ENCODE results near the gene GAGE13. TPM values are rescaled to one million over a fixed set of nuclear protein-coding genes. Genes with fewer than 3 reads are reported as not detected.
"Not testable (repeated sequence)": the region's sequence is repeated elsewhere in the genome, so short reads cannot be mapped to it uniquely, and the experiment has no call there.

GAGE13 gene
- total and polyA plus RNA-seq, 4 donors = not detected

GRCh38 chrX:49323735-49324134 lies 7.6 kb upstream of the GAGE13 start:
- not testable (repeated sequence) for H3K4me1 ChIP-seq (ENCODE audit: control insufficient read depth in 4 of 4, insufficient read depth in 4 of 4, low read length in 3 of 4); H3K9ac ChIP-seq (ENCODE audit: low read depth in 1 of 2, low read length in 2 of 2); DNase-seq (ENCODE audit: low spot score); H3K27ac ChIP-seq (ENCODE audit: low read depth in 1 of 2, low read length in 2 of 2); H3K36me3 ChIP-seq (ENCODE audit: control insufficient read depth in 4 of 4, insufficient read depth in 3 of 4, low read depth in 1 of 4, low read length in 3 of 4); H3K27me3 ChIP-seq (ENCODE audit: control insufficient read depth in 4 of 4, insufficient read depth in 4 of 4, low read length in 3 of 4); H3K4me3 ChIP-seq (ENCODE audit: low read depth in 1 of 3, low read length in 3 of 3); H3K9me3 ChIP-seq (ENCODE audit: control insufficient read depth in 4 of 4, low read length in 3 of 4)
- WGBS = 75% methylated on average over 3 of the region's 7 CpGs

- H3K4me3 ChIP-seq (ENCODE audit: low read depth in 1 of 3, low read length in 3 of 3); H3K27ac ChIP-seq (ENCODE audit: low read depth in 1 of 2, low read length in 2 of 2); H3K4me1 ChIP-seq (ENCODE audit: control insufficient read depth in 4 of 4, insufficient read depth in 4 of 4, low read length in 3 of 4); H3K9ac ChIP-seq (ENCODE audit: low read depth in 1 of 2, low read length in 2 of 2); H3K27me3 ChIP-seq (ENCODE audit: control insufficient read depth in 4 of 4, insufficient read depth in 4 of 4, low read length in 3 of 4); H3K9me3 ChIP-seq (ENCODE audit: control insufficient read depth in 4 of 4, low read length in 3 of 4); H3K36me3 ChIP-seq (ENCODE audit: control insufficient read depth in 4 of 4, insufficient read depth in 3 of 4, low read depth in 1 of 4, low read length in 3 of 4); DNase-seq (ENCODE audit: low spot score): not testable (repeated sequence)
- WGBS = 80% methylated on average over 3 of the region's 11 CpGs
Measured at GRCh38 chrX:49330421-49330820, 961 bp upstream of the GAGE13 start.

- H3K27ac ChIP-seq (ENCODE audit: low read depth in 1 of 2, low read length in 2 of 2); H3K9me3 ChIP-seq (ENCODE audit: control insufficient read depth in 4 of 4, low read length in 3 of 4); DNase-seq (ENCODE audit: low spot score); H3K4me3 ChIP-seq (ENCODE audit: low read depth in 1 of 3, low read length in 3 of 3); H3K4me1 ChIP-seq (ENCODE audit: control insufficient read depth in 4 of 4, insufficient read depth in 4 of 4, low read length in 3 of 4); H3K36me3 ChIP-seq (ENCODE audit: control insufficient read depth in 4 of 4, insufficient read depth in 3 of 4, low read depth in 1 of 4, low read length in 3 of 4); H3K9ac ChIP-seq (ENCODE audit: low read depth in 1 of 2, low read length in 2 of 2); H3K27me3 ChIP-seq (ENCODE audit: control insufficient read depth in 4 of 4, insufficient read depth in 4 of 4, low read length in 3 of 4): not testable (repeated sequence)
- WGBS = no CpG with 5 or more reads among the region's 26 CpGs
Measured at GRCh38 chrX:49331841-49332240, 459 bp downstream of the GAGE13 start.

- not testable (repeated sequence) for H3K9ac ChIP-seq (ENCODE audit: low read depth in 1 of 2, low read length in 2 of 2); DNase-seq (ENCODE audit: low spot score); H3K27me3 ChIP-seq (ENCODE audit: control insufficient read depth in 4 of 4, insufficient read depth in 4 of 4, low read length in 3 of 4); H3K36me3 ChIP-seq (ENCODE audit: control insufficient read depth in 4 of 4, insufficient read depth in 3 of 4, low read depth in 1 of 4, low read length in 3 of 4); H3K4me3 ChIP-seq (ENCODE audit: low read depth in 1 of 3, low read length in 3 of 3); H3K4me1 ChIP-seq (ENCODE audit: control insufficient read depth in 4 of 4, insufficient read depth in 4 of 4, low read length in 3 of 4); H3K27ac ChIP-seq (ENCODE audit: low read depth in 1 of 2, low read length in 2 of 2); H3K9me3 ChIP-seq (ENCODE audit: control insufficient read depth in 4 of 4, low read length in 3 of 4)
- 94% methylated on average over 14 of the region's 24 CpGs for WGBS
Measured at GRCh38 chrX:49341449-49341848, 10.1 kb downstream of the GAGE13 start.

GRCh38 chrX:49344496-49345175 lies 13.3 kb downstream of the GAGE13 start:
- H3K27ac ChIP-seq (ENCODE audit: low read depth in 1 of 2, low read length in 2 of 2); H3K9ac ChIP-seq (ENCODE audit: low read depth in 1 of 2, low read length in 2 of 2); H3K9me3 ChIP-seq (ENCODE audit: control insufficient read depth in 4 of 4, low read length in 3 of 4); H3K4me1 ChIP-seq (ENCODE audit: control insufficient read depth in 4 of 4, insufficient read depth in 4 of 4, low read length in 3 of 4); H3K36me3 ChIP-seq (ENCODE audit: control insufficient read depth in 4 of 4, insufficient read depth in 3 of 4, low read depth in 1 of 4, low read length in 3 of 4); DNase-seq (ENCODE audit: low spot score); H3K4me3 ChIP-seq (ENCODE audit: low read depth in 1 of 3, low read length in 3 of 3); H3K27me3 ChIP-seq (ENCODE audit: control insufficient read depth in 4 of 4, insufficient read depth in 4 of 4, low read length in 3 of 4): not testable (repeated sequence)
- 77% methylated on average over 11 of the region's 15 CpGs for WGBS

GRCh38 chrX:49345402-49345801 lies 14.0 kb downstream of the GAGE13 start:
- H3K4me3 ChIP-seq (ENCODE audit: low read depth in 1 of 3, low read length in 3 of 3); H3K36me3 ChIP-seq (ENCODE audit: control insufficient read depth in 4 of 4, insufficient read depth in 3 of 4, low read depth in 1 of 4, low read length in 3 of 4); H3K9ac ChIP-seq (ENCODE audit: low read depth in 1 of 2, low read length in 2 of 2); DNase-seq (ENCODE audit: low spot score); H3K9me3 ChIP-seq (ENCODE audit: control insufficient read depth in 4 of 4, low read length in 3 of 4); H3K4me1 ChIP-seq (ENCODE audit: control insufficient read depth in 4 of 4, insufficient read depth in 4 of 4, low read length in 3 of 4); H3K27ac ChIP-seq (ENCODE audit: low read depth in 1 of 2, low read length in 2 of 2); H3K27me3 ChIP-seq (ENCODE audit: control insufficient read depth in 4 of 4, insufficient read depth in 4 of 4, low read length in 3 of 4): not testable (repeated sequence)
- 83% methylated on average over 6 of the region's 10 CpGs for WGBS

GRCh38 chrX:49346150-49346549 lies 14.8 kb downstream of the GAGE13 start:
- not testable (repeated sequence) for H3K9me3 ChIP-seq (ENCODE audit: control insufficient read depth in 4 of 4, low read length in 3 of 4); H3K27ac ChIP-seq (ENCODE audit: low read depth in 1 of 2, low read length in 2 of 2); H3K9ac ChIP-seq (ENCODE audit: low read depth in 1 of 2, low read length in 2 of 2); H3K27me3 ChIP-seq (ENCODE audit: control insufficient read depth in 4 of 4, insufficient read depth in 4 of 4, low read length in 3 of 4); H3K4me3 ChIP-seq (ENCODE audit: low read depth in 1 of 3, low read length in 3 of 3); H3K36me3 ChIP-seq (ENCODE audit: control insufficient read depth in 4 of 4, insufficient read depth in 3 of 4, low read depth in 1 of 4, low read length in 3 of 4); H3K4me1 ChIP-seq (ENCODE audit: control insufficient read depth in 4 of 4, insufficient read depth in 4 of 4, low read length in 3 of 4)
- WGBS = 87% methylated on average over 7 of the region's 11 CpGs
- peak; percentile 40 for DNase-seq (ENCODE audit: low spot score)
